GM12891 (cell line): ENCODE results near the gene RHBDD2.
"Not testable (repeated sequence)": the region's sequence is repeated elsewhere in the genome, so short reads cannot be mapped to it uniquely, and the experiment has no call there.

ENCODE experiments used
- DNase-seq: peaks from one replicate; pipeline ENCODE4 v3.0.0; 2011; ENCODE audit warnings: low spot score; ENCODE audit not compliant: insufficient read length
- FAIRE-seq: peaks from 2 replicates; lab custom pipeline; 2011; peaks lifted over from hg19 to GRCh38; lab: Jason Lieb, UNC
- PAX5 ChIP-seq: IDR thresholded peaks from 2 replicates; pipeline ENCODE4 v1.6.1; 2011; ENCODE audit warnings: low read length, moderate library complexity, mild to moderate bottlenecking; ENCODE audit not compliant: insufficient read depth, severe bottlenecking
- POLR2A ChIP-seq: IDR thresholded peaks from 2 replicates; pipeline ENCODE4 v1.6.1; 2011; ENCODE audit warnings: low read depth, low read length, control low read depth
- POLR2AphosphoS5 ChIP-seq: IDR thresholded peaks from 2 replicates; pipeline ENCODE4 v1.6.1; 2011; ENCODE audit warnings: low read depth, low read length, control low read depth
- POU2F2 ChIP-seq: IDR thresholded peaks from 2 replicates; pipeline ENCODE4 v1.6.1; 2011; ENCODE audit warnings: low read depth, mild to moderate bottlenecking, control low read depth, low read length, moderate library complexity
- SPI1 ChIP-seq: IDR thresholded peaks from 2 replicates; pipeline ENCODE4 v1.6.1; 2011; ENCODE audit warnings: low read depth, low read length, control low read depth
- TAF1 ChIP-seq: IDR thresholded peaks from 2 replicates; pipeline ENCODE4 v1.6.1; 2011; ENCODE audit warnings: low read depth, low read length, control low read depth

RHBDD2 gene

GRCh38 chr7:75844158-75844557 is 34.7 kb upstream of the RHBDD2 start:
- FAIRE-seq (no peak), DNase-seq (no peak)
- TF ChIP-seq TAF1: no peak

GRCh38 chr7:75845132-75845531 is 33.7 kb upstream of the RHBDD2 start:
- not testable (repeated sequence) for DNase-seq, FAIRE-seq

GRCh38 chr7:75847707-75848106 is 31.1 kb upstream of the RHBDD2 start:
- FAIRE-seq: no peak

GRCh38 chr7:75849573-75849972 is 29.3 kb upstream of the RHBDD2 start:
- FAIRE-seq: no peak
- DNase-seq: no peak
- TF ChIP-seq POLR2A (no peak), PAX5 (no peak), SPI1 (no peak), POLR2AphosphoS5 (no peak), POU2F2 (no peak), TAF1 (no peak)

More at GRCh38 chr7:75847707-75848106, 31.1 kb upstream of the RHBDD2 start:
- TF ChIP-seq POU2F2 (no peak), POLR2AphosphoS5 (no peak), SPI1 (no peak), POLR2A (no peak), TAF1 (no peak)
- DNase-seq: no peak

GRCh38 chr7:75850235-75850634 is 28.6 kb upstream of the RHBDD2 start:
- TF ChIP-seq TAF1: no peak
- FAIRE-seq (no peak), DNase-seq (no peak)

- no peak for FAIRE-seq
- DNase-seq: no peak
- TF ChIP-seq PAX5 (no peak), TAF1 (no peak), SPI1 (no peak), POLR2AphosphoS5 (no peak), POU2F2 (no peak), POLR2A (no peak)
These were observed 24.6 kb upstream of the RHBDD2 start for GRCh38 chr7:75854233-75854632.

- FAIRE-seq, DNase-seq: not testable (repeated sequence)
These were observed 24.0 kb upstream of the RHBDD2 start for GRCh38 chr7:75854813-75855345.

- DNase-seq: no peak
- no peak for TF ChIP-seq POLR2AphosphoS5
- TF ChIP-seq POLR2A: no peak
- no peak for TF ChIP-seq TAF1
- no peak for TF ChIP-seq POU2F2
- TF ChIP-seq SPI1: no peak
- TF ChIP-seq PAX5: no peak
- no peak for FAIRE-seq
These were observed 22.3 kb upstream of the RHBDD2 start for GRCh38 chr7:75856536-75856935.

GRCh38 chr7:75858410-75858809 is 20.4 kb upstream of the RHBDD2 start:
- no peak for DNase-seq
- FAIRE-seq: no peak
- TF ChIP-seq PAX5: no peak

GRCh38 chr7:75861636-75862035 is 17.2 kb upstream of the RHBDD2 start:
- DNase-seq (no peak), FAIRE-seq (no peak)
- TF ChIP-seq TAF1: no peak
- no peak for TF ChIP-seq POLR2A
- TF ChIP-seq PAX5: no peak
- TF ChIP-seq POLR2AphosphoS5: no peak
- TF ChIP-seq POU2F2: no peak
- no peak for TF ChIP-seq SPI1

- FAIRE-seq, DNase-seq: not testable (repeated sequence)
These were observed 14.6 kb upstream of the RHBDD2 start for GRCh38 chr7:75864251-75864650.

GRCh38 chr7:75866114-75866488 is 12.7 kb upstream of the RHBDD2 start:
- TF ChIP-seq POLR2AphosphoS5: no peak
- TF ChIP-seq PAX5: no peak
- no peak for TF ChIP-seq SPI1
- no peak for TF ChIP-seq TAF1
- TF ChIP-seq POU2F2: no peak
- TF ChIP-seq POLR2A: no peak
- no peak for DNase-seq
- FAIRE-seq: no peak
